ENCODE results near the gene SUPV3L1. TPM values are rescaled to one million over a fixed set of nuclear protein-coding genes. Genes with fewer than 3 reads are reported as not detected.

SUPV3L1 gene
- total RNA-seq, 2 donors from 2014 or later = 42.2 to 64.1 TPM

Other genes with a start within 250 kb of the SUPV3L1 start
- gene DDX21, start 224.1 kb upstream of the SUPV3L1 start, total RNA-seq = 100 to 1,000 TPM; 130 to 134 TPM
- gene KIFBP, start 191.4 kb upstream of the SUPV3L1 start, total RNA-seq = 1 to 10 TPM; 4.6 to 5.5 TPM
- 100 to 1,000 TPM; 382 to 467 TPM for gene SRGN, start 92.1 kb upstream of the SUPV3L1 start, total RNA-seq
- 10 to 100 TPM; 28.7 to 36.7 TPM for gene VPS26A, start 56.1 kb upstream of the SUPV3L1 start, total RNA-seq
- gene HKDC1, start 40.1 kb downstream of the SUPV3L1 start, total RNA-seq = 1 to 10 TPM; 1.7 to 8.2 TPM
- gene HK1, start 98.3 kb downstream of the SUPV3L1 start, total RNA-seq = 100 to 1,000 TPM in 1 of 2 donors, 10 to 100 TPM in 1; 91.0 to 104 TPM
- not detected for gene TACR2, start 236.7 kb downstream of the SUPV3L1 start, total RNA-seq

Measured in T-helper 17 cell (primary cell).